Cardiac muscle cell (in vitro differentiated cells and primary cell): ENCODE results near the gene MPC1L. TPM values are rescaled to one million over a fixed set of nuclear protein-coding genes. Genes with fewer than 3 reads are reported as not detected.

Experiments
- DNase-seq, 2 donors: peaks; one replicate each; pipeline versions ENCODE4 v3.0.0 to v3.0.0-alpha.2; 2010 to 2017; ENCODE audit warnings: low read depth in 1 of 2, low spot score in 1 of 2
- H3K27ac ChIP-seq: fragments of 200-600 bp; sonication (generic); 2 replicates; pipeline ENCODE4 v1.5.1; 2016
- H3K27me3 ChIP-seq: fragments of 200-600 bp; sonication (generic); 2 replicates; pipeline ENCODE4 v1.6.0; 2016; ENCODE audit warnings: control low read depth
- H3K36me3 ChIP-seq: fragments of 200-600 bp; sonication (generic); 2 replicates; pipeline ENCODE4 v1.5.1; 2016; ENCODE audit warnings: control low read depth
- H3K4me1 ChIP-seq: fragments of 200-600 bp; sonication (generic); 2 replicates; pipeline ENCODE4 v1.8.1; 2017; ENCODE audit warnings: low read depth, mild to moderate bottlenecking, mixed run types
- H3K4me3 ChIP-seq: fragments of 200-600 bp; sonication (generic); 2 replicates; pipeline ENCODE4 v1.5.1; 2016; ENCODE audit warnings: mild to moderate bottlenecking
- H3K9me3 ChIP-seq: fragments of 200-600 bp; sonication (generic); 2 replicates; pipeline ENCODE4 v1.5.1; 2017; ENCODE audit warnings: low read depth, mild to moderate bottlenecking, control low read depth
- CTCF ChIP-seq: IDR thresholded peaks from 2 replicates; pipeline ENCODE4 v1.5.1; 2012; ENCODE audit warnings: low read depth, mild to moderate bottlenecking, low read length
- polyA plus RNA-seq: library from polyadenylated mRNA; unstranded; fragments of >200 nt; fragmentation: Nextera tagmentation; extraction: Ambion mirVana; gene quantifications from 2 replicates; pipeline ENCODE4 v1.2.1, GENCODE V29; 2016
- total RNA-seq: library from RNA; depleted of rRNA; stranded (reverse); fragments of >200 nt; gene quantifications from 2 replicates; pipeline ENCODE4 v1.2.3, GENCODE V29; 2016

The MPC1L gene
- total and polyA plus RNA-seq, 2 experiments from 2014 or later: not detected

DNA sequence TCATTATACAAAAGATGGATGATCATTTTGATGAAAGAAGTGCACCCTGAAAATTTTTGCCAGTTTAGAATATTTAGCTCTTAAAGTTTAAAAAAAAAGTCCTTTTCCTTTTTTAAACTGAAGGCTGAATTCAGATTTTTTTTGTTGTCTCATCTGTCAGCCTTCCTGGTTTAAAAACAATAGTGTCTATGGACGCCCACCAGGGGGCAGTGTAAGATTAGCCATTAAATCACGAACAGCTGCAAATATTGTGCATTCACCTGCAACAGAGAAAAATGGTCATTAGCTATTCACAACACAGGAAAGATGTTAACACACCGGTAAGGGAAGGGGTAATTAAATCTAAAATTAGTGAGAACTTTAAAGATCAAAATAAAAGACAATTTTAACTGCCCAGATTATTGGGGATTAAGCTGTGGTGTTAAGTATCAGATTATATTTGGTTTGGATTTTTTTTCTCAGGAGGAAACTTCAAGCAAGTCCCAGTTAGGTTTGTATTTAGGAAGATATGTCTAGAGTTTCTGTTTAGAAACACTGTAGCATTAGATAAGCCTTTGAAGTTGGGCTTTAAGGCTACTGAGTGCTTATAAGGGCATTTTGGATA is 28.5 kb downstream of the MPC1L start:
- Histone ChIP-seq H3K9me3 (no peaks in the 10 kb centered on the region), H3K27me3 (no peaks in the 10 kb centered on the region), H3K4me3 (no peak overlapping the region), H3K36me3 (peaks cover 3% of the 10 kb centered on the region), H3K4me1 (peaks cover 5% of the 10 kb centered on the region), H3K27ac (no peak overlapping the region)
- peak; percentile 48 for TF ChIP-seq CTCF
- DNase-seq: peak; percentile 70 to 84

DNA sequence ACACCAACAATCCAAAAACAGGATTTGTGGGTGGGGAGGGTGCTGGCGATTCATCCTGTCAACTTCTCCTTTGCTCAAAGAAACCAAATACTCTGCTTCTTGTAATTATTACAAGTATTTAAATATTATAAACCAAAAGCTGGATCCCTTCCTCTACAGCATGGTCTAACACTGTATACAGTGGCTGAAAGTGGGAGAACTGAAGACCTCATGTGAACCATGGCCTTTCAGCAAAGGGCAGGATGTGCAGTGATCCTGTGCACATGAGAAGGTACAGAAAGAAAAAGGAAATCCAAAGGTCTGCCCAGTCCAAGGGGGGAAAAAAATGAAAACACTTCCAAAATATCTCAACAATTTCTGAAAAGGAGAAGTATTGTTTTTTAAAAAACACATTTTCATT is 29.4 kb downstream of the MPC1L start:
- TF ChIP-seq CTCF: no peak
- no peaks in the 10 kb centered on the region for H3K9me3 ChIP-seq
- H3K4me1 ChIP-seq: peaks cover 5% of the 10 kb centered on the region
- DNase-seq: no peak
- no peak overlapping the region for H3K4me3 ChIP-seq
- H3K36me3 ChIP-seq: peaks cover 3% of the 10 kb centered on the region
- no peaks in the 10 kb centered on the region for H3K27me3 ChIP-seq
- no peak overlapping the region for H3K27ac ChIP-seq

GRCh38 chrX:40653535-40653934 is 30.3 kb downstream of the MPC1L start:
- DNase-seq: no peak
- Histone ChIP-seq H3K36me3 (peaks cover 3% of the 10 kb centered on the region), H3K4me1 (peaks cover 5% of the 10 kb centered on the region), H3K27ac (no peak overlapping the region), H3K27me3 (no peaks in the 10 kb centered on the region), H3K4me3 (no peak overlapping the region), H3K9me3 (no peaks in the 10 kb centered on the region)
- TF ChIP-seq CTCF: no peak

DNA sequence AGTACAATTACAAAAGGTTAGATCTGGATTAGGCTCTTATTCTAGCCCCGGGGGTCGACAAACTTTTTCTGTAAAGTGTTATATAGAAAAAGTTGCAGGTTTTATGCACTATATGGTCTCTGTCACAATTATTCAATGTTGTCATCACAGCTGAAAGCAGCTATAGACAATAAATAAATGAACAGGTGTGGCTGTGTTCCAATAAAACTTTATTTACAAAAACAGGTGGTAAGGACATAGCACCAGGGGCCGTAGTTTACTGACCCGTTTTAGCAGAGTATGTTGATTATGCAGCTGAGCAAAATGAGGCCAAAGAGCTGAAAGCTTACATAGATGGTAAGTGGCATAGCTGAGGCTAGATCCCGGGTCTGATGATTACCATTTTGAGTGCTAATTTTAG is 37.2 kb downstream of the MPC1L start:
- Histone ChIP-seq H3K36me3 (peaks cover 12% of the 10 kb centered on the region), H3K4me1 (no peaks in the 10 kb centered on the region), H3K27ac (no peak overlapping the region), H3K9me3 (no peaks in the 10 kb centered on the region), H3K27me3 (no peaks in the 10 kb centered on the region), H3K4me3 (no peak overlapping the region)
- TF ChIP-seq CTCF: no peak
- no peak for DNase-seq

GRCh38 chrX:40661489-40661888 is 38.3 kb downstream of the MPC1L start:
- no peak overlapping the region for H3K27ac ChIP-seq
- no peaks in the 10 kb centered on the region for H3K27me3 ChIP-seq
- DNase-seq: no peak
- TF ChIP-seq CTCF: no peak
- no peaks in the 10 kb centered on the region for H3K9me3 ChIP-seq
- peaks cover 12% of the 10 kb centered on the region for H3K36me3 ChIP-seq
- no peak overlapping the region for H3K4me3 ChIP-seq
- H3K4me1 ChIP-seq: no peaks in the 10 kb centered on the region
